H4 (cell line): Measurements from ENCODE around the gene CISH. TPM values are rescaled to one million over a fixed set of nuclear protein-coding genes. Genes with fewer than 3 reads are reported as not detected.

Source experiments
- DNase-seq: peaks from one replicate; pipeline ENCODE4 v3.0.0-alpha.2; 2015; ENCODE audit warnings: low spot score
- total RNA-seq: library from RNA; depleted of rRNA; stranded (reverse); fragments of >200 nt; shearing (Covaris generic); gene quantifications from 2 replicates; pipeline ENCODE4 v1.2.3, GENCODE V29; 2014

The CISH gene
- total RNA-seq, 1 experiment from 2014 or later = 1.3 TPM

GRCh38 chr3:50599115-50599715 lies 12.4 kb downstream of the CISH start:
- DNase-seq = no peak

- no peak for DNase-seq
Observed at GRCh38 chr3:50594253-50594785, 17.3 kb downstream of the CISH start.

DNA sequence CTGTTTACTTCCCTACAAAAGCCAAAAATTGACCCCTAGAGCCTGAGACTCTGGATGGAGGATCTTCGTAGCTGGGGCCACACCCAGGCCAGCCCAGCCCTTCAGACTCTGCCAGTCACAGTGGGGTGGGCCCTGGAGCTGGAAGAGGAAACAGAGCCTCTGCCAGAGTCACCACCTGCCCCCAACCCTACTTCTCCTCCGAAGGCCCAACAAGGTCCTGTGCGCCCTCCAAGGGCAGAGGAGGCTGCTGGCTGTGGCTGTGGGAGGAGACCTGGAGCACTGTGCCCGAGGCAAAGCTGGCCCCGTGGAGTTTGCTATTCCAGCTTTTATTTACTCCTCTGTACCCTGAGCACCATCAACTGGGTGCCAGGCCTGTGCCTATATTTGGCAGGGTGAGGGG lies 19.0 kb downstream of the CISH start:
- no peak for DNase-seq

GRCh38 chr3:50591196-50591741 lies 20.3 kb downstream of the CISH start:
- no peak for DNase-seq

DNA sequence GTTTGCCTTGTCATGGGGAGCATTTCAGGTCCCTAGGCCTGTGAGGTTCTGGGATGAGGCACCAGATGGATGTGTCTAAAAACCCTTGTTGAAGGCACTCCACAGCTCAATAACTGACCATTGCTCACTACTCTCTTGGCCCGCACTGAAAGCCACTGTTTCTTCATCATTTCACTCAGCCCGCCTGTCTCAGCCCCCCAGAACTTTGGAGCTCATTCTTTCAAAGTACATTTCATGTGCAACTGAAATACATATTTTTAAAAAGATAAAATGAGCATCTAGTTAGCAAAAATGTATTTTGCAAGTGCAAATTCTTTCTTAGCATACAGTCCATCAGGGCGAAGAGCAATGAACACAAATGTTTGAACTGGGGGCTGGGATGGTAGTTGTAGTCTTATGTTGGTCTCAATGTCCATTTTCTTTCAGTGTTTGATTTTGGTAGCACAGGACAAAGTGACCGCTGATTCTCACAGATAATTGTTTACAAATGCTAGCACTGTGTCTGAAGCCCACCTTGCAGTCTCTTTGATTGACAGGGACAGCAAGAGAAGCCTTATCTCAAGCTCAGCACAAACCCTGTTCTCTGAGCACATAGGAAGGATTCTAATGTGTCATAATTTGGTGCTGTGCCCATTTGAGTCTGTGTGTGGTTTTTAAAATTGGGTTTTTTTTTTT lies 22.7 kb downstream of the CISH start:
- DNase-seq = no peak

DNA sequence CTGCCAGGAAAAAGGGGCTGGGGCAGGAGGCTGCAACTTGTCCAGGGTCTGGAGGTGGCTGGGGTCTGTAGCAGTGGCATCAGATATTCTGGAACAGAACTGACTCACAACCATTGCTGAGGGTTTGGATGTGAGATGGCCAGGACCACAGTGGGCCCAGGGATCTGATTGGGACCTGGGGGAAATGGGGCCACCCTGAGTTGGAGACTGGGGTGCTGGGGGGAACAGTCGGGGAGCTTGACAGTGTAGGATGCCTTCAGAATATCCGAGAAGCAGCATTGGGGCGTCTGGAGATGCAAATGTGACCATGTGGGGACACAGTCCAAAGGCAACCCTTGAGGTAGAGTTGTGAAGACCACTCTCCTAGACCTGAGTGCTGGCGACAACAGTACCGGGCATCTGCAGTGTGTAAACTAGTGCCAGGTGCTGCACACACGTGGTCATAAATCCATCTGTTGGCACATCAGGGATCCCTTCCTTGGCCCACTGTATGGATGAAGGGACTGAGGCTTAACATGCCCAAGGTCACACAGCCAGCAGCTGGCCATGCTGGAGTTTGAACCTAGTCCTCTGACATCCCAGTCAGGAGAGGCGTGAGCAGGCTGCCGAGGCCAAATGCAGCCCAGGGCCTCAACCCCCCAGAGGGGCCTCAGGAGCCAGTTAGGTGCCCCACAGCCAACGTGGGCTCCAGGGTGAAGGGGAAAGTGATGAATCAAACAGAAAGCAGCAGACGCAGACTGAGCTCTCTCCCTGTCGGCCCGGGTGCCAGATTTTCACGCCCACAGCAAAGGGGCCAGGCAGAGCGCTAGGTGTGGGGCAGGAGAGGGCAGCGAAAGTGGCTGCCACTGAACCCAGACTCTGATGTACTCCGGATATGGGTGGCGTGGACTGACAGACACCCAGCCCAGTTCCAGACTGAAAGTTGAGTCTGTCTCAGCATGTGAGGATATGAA lies 23.5 kb downstream of the CISH start:
- no peak for DNase-seq

GRCh38 chr3:50587373-50587772 lies 24.2 kb downstream of the CISH start:
- no peak for DNase-seq

DNA sequence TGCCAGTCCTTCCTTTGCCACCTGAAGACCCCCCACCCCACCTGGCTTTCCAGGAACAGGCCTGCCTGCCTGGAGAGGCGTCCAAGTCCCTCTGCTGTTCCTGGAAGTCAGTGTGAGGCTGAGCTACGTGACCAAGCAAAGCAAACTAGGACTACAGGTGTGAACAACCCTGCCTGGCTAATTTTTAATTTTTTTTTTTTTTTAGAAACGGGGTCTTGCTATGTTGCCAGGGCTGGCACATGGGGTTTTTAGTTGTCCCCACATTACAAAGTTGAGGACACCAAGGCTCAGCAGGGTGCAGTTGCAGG lies 24.9 kb downstream of the CISH start:
- no peak for DNase-seq

- no peak for DNase-seq
Observed at GRCh38 chr3:50585919-50586762, 25.4 kb downstream of the CISH start.

DNA sequence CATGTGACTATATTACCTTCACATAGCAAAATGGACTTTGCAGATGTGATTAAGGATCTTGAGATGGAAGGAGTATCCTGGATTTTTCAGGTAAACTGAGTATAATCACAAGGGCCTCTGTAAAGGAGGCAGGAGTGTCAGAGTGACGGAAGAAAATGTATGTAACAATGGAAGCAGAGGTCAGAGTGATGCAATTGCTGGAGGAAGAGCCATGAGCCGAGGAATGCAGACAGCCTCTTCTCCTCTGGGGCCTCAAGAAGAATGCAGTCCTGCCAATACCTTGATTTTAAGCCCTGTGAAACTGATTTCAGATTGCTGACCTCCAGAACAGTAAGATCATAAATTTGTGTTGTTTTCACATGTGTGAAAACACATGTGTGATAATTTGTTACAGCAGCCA lies 27.2 kb downstream of the CISH start:
- no peak for DNase-seq

DNA sequence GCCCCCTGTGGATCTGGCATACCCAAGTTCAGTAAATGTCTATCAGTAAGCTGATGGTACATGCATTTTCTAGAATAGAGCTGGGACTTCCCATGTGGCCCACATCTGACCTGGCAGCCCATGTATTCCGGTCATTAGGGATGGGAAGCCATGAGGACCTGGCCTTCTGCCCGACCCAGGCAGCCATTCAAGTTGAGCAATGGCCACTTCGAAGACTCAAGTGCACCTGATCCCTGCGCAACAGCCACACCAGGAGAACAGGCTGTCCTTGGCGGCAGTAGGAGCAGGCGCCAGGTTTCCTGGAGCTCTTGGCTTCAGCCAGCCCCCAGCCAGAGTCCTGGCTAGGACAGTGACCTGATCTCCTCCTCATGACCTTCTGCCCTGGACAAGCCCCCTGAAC lies 27.7 kb downstream of the CISH start:
- no peak for DNase-seq

- DNase-seq = no peak
Observed at GRCh38 chr3:50582083-50582482, 29.5 kb downstream of the CISH start.

DNA sequence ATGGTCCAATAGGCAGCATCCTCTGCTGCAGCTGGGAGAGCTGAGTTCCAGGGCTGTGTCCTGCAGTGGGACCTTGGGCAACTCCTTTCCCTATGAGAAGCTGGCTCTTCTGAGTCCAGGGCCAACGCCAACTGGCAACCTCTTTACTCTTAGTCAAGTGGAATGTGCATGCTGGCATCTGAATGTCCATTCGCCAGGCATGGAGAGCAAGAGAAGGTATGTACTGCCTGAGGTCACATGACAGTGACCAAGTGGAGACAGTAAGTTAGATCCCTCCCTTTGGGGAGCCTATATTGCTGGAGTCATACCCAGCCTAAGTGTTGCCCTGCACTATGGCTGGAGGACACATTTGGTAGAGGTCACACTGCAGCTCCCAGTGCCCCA lies 30.1 kb downstream of the CISH start:
- DNase-seq = no peak

DNA sequence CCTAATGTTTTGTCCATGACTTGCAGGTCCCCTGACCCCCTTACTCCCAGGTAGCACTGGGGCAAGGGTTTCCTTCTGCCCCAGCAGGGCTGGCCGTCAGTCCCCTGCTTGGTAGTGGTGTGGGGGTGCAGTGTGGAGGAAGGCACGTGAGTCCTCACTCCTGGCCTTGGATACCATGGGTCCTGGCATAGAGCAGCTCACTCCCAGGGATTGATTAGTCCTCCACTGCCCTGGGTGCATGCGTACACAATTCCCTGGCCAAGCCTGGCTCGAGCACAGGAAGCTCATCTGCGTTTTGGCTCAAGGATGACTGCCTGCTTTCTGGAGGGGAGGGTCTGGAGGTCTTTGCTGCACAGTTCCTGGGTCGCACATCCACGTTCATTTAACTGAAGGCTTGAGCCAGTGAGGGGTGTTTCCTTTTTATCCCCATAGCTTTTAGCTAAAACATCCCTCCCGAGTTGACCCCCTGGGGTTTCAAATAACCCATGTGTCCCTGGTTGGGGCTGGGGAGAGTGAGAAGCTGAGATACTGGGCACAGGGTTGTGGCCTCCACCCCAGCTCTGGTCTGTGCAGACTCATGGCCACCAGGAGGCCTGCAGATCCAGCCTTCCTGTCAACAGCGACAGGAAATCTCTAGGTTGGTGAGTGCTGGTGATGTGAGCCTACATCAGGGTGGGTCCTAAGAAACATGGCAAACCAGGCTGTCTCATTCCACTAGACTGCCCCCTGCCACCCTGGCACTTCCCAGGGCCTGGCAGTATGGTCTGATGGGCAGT lies 30.7 kb downstream of the CISH start:
- DNase-seq = no peak

DNA sequence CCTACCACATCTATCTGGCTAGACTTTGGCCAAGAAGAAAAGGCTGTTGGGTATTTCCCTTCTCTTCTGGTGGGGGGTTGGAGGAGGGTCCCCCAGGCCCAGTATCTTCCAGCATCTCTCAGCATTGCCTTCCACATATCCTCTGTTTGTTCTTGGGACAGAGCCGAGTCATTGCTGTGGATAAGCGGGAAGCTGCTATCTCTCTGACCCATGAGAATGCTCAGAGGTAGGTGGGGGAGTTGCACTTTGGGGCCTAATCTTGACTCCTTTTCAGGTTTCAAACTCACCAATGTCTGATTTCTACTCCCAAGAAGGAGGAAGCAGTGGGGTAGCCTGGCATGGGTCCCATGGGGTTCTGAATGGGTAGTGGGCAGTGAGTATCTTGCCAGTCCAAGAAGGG lies 34.2 kb downstream of the CISH start:
- DNase-seq = no peak

GRCh38 chr3:50575372-50575771 lies 36.2 kb downstream of the CISH start:
- no peak for DNase-seq

DNA sequence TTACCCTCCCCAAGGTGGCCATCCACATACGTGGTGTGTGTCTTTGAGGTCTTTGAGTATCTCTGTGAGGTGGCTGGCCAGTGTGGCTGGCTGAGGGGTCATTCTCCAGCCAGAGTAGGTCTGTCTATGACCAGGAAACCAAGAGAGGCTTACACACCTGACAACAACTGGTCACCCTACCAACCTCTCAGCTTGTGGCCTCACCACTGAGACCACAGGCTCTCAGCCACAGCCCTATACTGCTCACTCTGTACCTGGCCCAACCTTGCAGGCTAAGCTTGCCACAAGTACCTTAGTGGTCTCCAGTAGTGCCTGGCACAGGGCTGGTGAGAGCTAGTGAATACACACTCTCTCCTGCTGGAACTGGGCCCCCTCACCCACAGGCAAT lies 37.1 kb downstream of the CISH start:
- DNase-seq = no peak

GRCh38 chr3:50573566-50574443 lies 37.8 kb downstream of the CISH start:
- DNase-seq = no peak

- no peak for DNase-seq
Observed at GRCh38 chr3:50572801-50573371, 38.7 kb downstream of the CISH start.
